Neural cell (in vitro differentiated cells): ENCODE data around the gene NCKAP5. TPM values are rescaled to one million over a fixed set of nuclear protein-coding genes. Genes with fewer than 3 reads are reported as not detected.

Experiments used
- H2AFZ ChIP-seq: fragments of 200-600, 300-800 bp; sonication (generic), shearing (Covaris generic); 2 replicates; pipeline ENCODE4 v1.6.0; 2014; ENCODE audit warnings: low read depth, mild to moderate bottlenecking, antibody characterized with exemption, low read length, moderate library complexity
- H3F3A ChIP-seq: fragments of 200-600 bp; shearing (Covaris generic); 2 replicates; pipeline ENCODE4 v1.6.1; 2016; ENCODE audit warnings: mild to moderate bottlenecking, moderate library complexity, mixed read lengths, antibody characterized with exemption, low read length; ENCODE audit not compliant: insufficient read depth, poor library complexity, severe bottlenecking
- H3K27ac ChIP-seq: fragments of 200-600, 300-800 bp; sonication (generic), shearing (Covaris generic); 2 replicates; pipeline ENCODE4 v1.5.1; 2014; ENCODE audit warnings: mild to moderate bottlenecking, low read length, moderate library complexity
- H3K27me3 ChIP-seq: fragments of 300-800, 200-600 bp; sonication (generic), shearing (Covaris generic); 2 replicates; pipeline ENCODE4 v1.6.0; 2014; ENCODE audit warnings: mild to moderate bottlenecking, low read depth, low read length, moderate library complexity; ENCODE audit not compliant: insufficient read depth
- H3K36me3 ChIP-seq: fragments of 300-800, 200-600 bp; sonication (generic), shearing (Covaris generic); 2 replicates; pipeline ENCODE4 v1.5.1; 2014; ENCODE audit warnings: mild to moderate bottlenecking, antibody characterized with exemption, low read length, moderate library complexity; ENCODE audit not compliant: insufficient read depth
- H3K4me2 ChIP-seq: fragments of 300-800, 200-600 bp; sonication (generic), shearing (Covaris generic); 2 replicates; pipeline ENCODE4 v1.6.0; 2014; ENCODE audit warnings: mild to moderate bottlenecking, low read length
- H3K4me3 ChIP-seq: fragments of 300-800, 200-600 bp; sonication (generic), shearing (Covaris generic); 2 replicates; pipeline ENCODE4 v1.5.1; 2014; ENCODE audit warnings: mild to moderate bottlenecking, low read length, moderate library complexity
- H3K79me2 ChIP-seq: fragments of 200-600 bp; shearing (Covaris generic); replicated peaks from 2 replicates; pipeline ENCODE4 v1.6.0; 2014; ENCODE audit warnings: mild to moderate bottlenecking, low read length, moderate library complexity; ENCODE audit not compliant: insufficient read depth
- H3K9ac ChIP-seq: fragments of 300-800, 200-600 bp; sonication (generic), shearing (Covaris generic); 2 replicates; pipeline ENCODE4 v1.6.1; 2016; ENCODE audit warnings: mild to moderate bottlenecking, low read length, mixed read lengths
- H3K9me2 ChIP-seq: fragments of 200-600 bp; shearing (Covaris generic); 2 replicates; pipeline ENCODE4 v1.6.1; 2016; ENCODE audit warnings: mild to moderate bottlenecking, low read length, mixed read lengths; ENCODE audit not compliant: insufficient read depth
- H3K9me3 ChIP-seq: fragments of 200-600, 300-800 bp; sonication (generic), shearing (Covaris generic); 2 replicates; pipeline ENCODE4 v1.6.1; 2016; ENCODE audit warnings: mild to moderate bottlenecking, mixed run types, low read length, moderate library complexity, mixed read lengths
- H4K20me1 ChIP-seq: fragments of 200-600 bp; shearing (Covaris generic); 2 replicates; pipeline ENCODE4 v1.6.1; 2016; ENCODE audit warnings: mild to moderate bottlenecking, mixed run types; ENCODE audit not compliant: insufficient read depth
- CTCF ChIP-seq: fragments of 450-650 bp; IDR thresholded peaks from 2 replicates; pipeline ENCODE4 v1.5.1; 2014; ENCODE audit warnings: antibody characterized with exemption, mild to moderate bottlenecking, moderate library complexity; ENCODE audit not compliant: poor library complexity, severe bottlenecking
- EP300 ChIP-seq: fragments of 450-650 bp; conservative IDR thresholded peaks from 2 replicates; pipeline ENCODE4 v1.6.1; 2014; ENCODE audit warnings: antibody characterized with exemption, mild to moderate bottlenecking, moderate library complexity; ENCODE audit not compliant: poor library complexity, severe bottlenecking
- EZH2 ChIP-seq: fragments of 200-600, 300-800 bp; shearing (Covaris generic), sonication (generic); IDR thresholded peaks from 2 replicates; pipeline ENCODE4 v1.6.1; 2014; ENCODE audit warnings: antibody characterized with exemption, low read length, borderline replicate concordance, mild to moderate bottlenecking; ENCODE audit not compliant: insufficient read depth, poor library complexity, severe bottlenecking
- MXI1 ChIP-seq: fragments of 450-650 bp; conservative IDR thresholded peaks from 2 replicates; pipeline ENCODE4 v1.6.1; 2014; ENCODE audit warnings: antibody characterized with exemption, mild to moderate bottlenecking; ENCODE audit not compliant: poor library complexity, severe bottlenecking
- POLR2AphosphoS5 ChIP-seq: IDR thresholded peaks from 2 replicates; pipeline ENCODE4 v1.6.1; 2012
- RAD21 ChIP-seq: fragments of 450-650 bp; conservative IDR thresholded peaks from 2 replicates; pipeline ENCODE4 v1.6.1; 2014; ENCODE audit warnings: antibody characterized with exemption, mild to moderate bottlenecking, moderate library complexity
- SMC3 ChIP-seq: fragments of 450-650 bp; conservative IDR thresholded peaks from 2 replicates; pipeline ENCODE4 v1.6.1; 2014; ENCODE audit warnings: antibody characterized with exemption, mild to moderate bottlenecking, moderate library complexity; ENCODE audit not compliant: poor library complexity
- TAF1 ChIP-seq: IDR thresholded peaks from 2 replicates; pipeline ENCODE4 v1.6.1; 2012; ENCODE audit warnings: low read depth
- polyA plus RNA-seq: library from polyadenylated mRNA; depleted of rRNA; stranded (reverse); fragments of >200 nt; gene quantifications from 2 replicates; pipeline ENCODE4 v1.2.3, GENCODE V29; 2014
- TF ChIP-seq, protein P1 (sequence below): IDR thresholded peaks from 2 replicates; pipeline ENCODE4 v1.6.1; 2012; ENCODE audit warnings: borderline replicate concordance

NCKAP5 gene
- polyA plus RNA-seq, 1 donor from 2014 or later: 2.4 TPM

DNA sequence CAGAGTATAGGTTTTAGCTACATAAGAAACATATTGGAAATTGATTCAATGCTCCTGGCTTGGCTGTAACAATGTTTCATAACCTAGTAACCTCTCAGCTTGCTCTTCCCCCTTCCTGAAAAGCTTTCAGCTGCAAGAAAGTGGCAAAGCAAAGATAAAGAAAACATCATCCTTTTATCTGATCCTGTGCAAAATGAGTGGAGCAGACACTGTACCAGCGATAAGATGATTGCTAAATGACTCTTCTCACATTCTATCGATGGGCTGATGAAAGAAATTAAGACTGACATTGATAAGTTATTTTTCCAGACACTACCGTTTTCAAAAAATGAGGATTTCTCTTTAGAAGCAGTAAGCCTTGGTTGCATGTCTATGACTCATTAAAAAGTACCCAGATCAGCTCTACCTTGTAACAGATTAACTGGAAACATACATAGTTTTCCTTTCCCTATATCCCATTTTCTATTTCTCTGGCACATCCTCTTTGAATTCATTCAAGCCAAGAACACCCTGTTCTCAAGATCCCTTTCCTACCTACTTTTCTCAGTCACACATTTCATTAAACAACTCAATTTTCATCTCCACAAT lies 811.2 kb downstream of the NCKAP5 start:
- H2AFZ ChIP-seq: no peak overlapping the region

DNA sequence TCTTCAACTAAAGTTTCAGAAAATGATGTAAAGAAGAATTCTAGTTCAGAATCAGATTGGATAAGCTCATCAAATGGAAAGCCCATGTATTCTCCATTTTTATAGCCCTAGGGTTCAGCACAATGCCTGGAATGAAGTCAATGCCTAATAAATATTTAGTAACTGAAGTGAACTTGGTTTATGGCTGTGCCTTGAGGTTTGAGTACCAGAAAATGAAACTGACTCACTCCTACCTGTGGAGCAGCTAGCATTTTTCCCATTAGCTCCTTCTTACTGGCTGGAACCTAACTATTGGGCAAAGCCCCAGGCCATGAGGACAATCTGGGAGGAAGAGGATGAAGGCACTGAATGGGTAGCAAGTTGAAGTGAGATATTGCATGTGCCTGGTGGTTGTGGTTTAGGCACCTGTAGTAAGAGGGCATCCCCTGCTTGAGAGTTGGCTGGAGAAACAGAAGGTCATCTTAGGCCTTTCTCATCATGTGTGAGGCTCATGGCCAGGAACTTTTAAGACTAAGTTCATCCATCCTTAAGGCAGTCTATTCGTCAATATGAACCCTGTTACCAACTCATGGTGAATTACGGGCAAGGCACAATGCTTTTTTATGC lies 813.3 kb downstream of the NCKAP5 start:
- Histone ChIP-seq H3K79me2 (no peaks in the 10 kb centered on the region), H3K4me2 (no peak overlapping the region), H3K9me2 (no peaks in the 10 kb centered on the region), H3F3A (no peaks in the 10 kb centered on the region), H3K9ac (no peak overlapping the region), H3K9me3 (no peaks in the 10 kb centered on the region), H3K4me3 (no peak overlapping the region), H4K20me1 (no peaks in the 10 kb centered on the region), H3K36me3 (no peaks in the 10 kb centered on the region), H3K27ac (no peak overlapping the region), H3K27me3 (no peaks in the 10 kb centered on the region), H2AFZ (no peak overlapping the region)
- TF ChIP-seq, protein P1, sequence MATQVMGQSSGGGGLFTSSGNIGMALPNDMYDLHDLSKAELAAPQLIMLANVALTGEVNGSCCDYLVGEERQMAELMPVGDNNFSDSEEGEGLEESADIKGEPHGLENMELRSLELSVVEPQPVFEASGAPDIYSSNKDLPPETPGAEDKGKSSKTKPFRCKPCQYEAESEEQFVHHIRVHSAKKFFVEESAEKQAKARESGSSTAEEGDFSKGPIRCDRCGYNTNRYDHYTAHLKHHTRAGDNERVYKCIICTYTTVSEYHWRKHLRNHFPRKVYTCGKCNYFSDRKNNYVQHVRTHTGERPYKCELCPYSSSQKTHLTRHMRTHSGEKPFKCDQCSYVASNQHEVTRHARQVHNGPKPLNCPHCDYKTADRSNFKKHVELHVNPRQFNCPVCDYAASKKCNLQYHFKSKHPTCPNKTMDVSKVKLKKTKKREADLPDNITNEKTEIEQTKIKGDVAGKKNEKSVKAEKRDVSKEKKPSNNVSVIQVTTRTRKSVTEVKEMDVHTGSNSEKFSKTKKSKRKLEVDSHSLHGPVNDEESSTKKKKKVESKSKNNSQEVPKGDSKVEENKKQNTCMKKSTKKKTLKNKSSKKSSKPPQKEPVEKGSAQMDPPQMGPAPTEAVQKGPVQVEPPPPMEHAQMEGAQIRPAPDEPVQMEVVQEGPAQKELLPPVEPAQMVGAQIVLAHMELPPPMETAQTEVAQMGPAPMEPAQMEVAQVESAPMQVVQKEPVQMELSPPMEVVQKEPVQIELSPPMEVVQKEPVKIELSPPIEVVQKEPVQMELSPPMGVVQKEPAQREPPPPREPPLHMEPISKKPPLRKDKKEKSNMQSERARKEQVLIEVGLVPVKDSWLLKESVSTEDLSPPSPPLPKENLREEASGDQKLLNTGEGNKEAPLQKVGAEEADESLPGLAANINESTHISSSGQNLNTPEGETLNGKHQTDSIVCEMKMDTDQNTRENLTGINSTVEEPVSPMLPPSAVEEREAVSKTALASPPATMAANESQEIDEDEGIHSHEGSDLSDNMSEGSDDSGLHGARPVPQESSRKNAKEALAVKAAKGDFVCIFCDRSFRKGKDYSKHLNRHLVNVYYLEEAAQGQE: no peak
- TF ChIP-seq EP300: no peak
- TF ChIP-seq EZH2: no peak
- TF ChIP-seq MXI1: no peak
- TF ChIP-seq RAD21: no peak
- TF ChIP-seq POLR2AphosphoS5: no peak
- TF ChIP-seq SMC3: no peak

More for the DNA sequence above, 811.2 kb downstream of the NCKAP5 start:
- Histone ChIP-seq H3K36me3 (no peaks in the 10 kb centered on the region), H3K4me2 (no peak overlapping the region), H3K9me2 (no peaks in the 10 kb centered on the region), H4K20me1 (no peaks in the 10 kb centered on the region), H3K9ac (peak overlapping the region; percentile 2), H3F3A (no peaks in the 10 kb centered on the region), H3K9me3 (no peaks in the 10 kb centered on the region), H3K4me3 (peak overlapping the region; percentile 32), H3K27me3 (no peaks in the 10 kb centered on the region), H3K79me2 (no peaks in the 10 kb centered on the region), H3K27ac (peak overlapping the region; percentile 59)
- no peak for TF ChIP-seq CTCF
- no peak for TF ChIP-seq TAF1
- no peak for TF ChIP-seq EZH2
- TF ChIP-seq MXI1: no peak
- peak; percentile 18 for TF ChIP-seq EP300
- no peak for TF ChIP-seq RAD21
- peak; percentile 47 for TF ChIP-seq POLR2AphosphoS5
- TF ChIP-seq SMC3: peak; percentile 18
- TF ChIP-seq, protein P1: no peak
